Measurements from ENCODE around the gene APOBEC3A. TPM values are rescaled to one million over a fixed set of nuclear protein-coding genes. Genes with fewer than 3 reads are reported as not detected.
"Not testable (repeated sequence)": the region's sequence is repeated elsewhere in the genome, so short reads cannot be mapped to it uniquely, and the experiment has no call there.

Gene APOBEC3A
- total RNA-seq, 1 donor from 2014 or later: not detected

DNA sequence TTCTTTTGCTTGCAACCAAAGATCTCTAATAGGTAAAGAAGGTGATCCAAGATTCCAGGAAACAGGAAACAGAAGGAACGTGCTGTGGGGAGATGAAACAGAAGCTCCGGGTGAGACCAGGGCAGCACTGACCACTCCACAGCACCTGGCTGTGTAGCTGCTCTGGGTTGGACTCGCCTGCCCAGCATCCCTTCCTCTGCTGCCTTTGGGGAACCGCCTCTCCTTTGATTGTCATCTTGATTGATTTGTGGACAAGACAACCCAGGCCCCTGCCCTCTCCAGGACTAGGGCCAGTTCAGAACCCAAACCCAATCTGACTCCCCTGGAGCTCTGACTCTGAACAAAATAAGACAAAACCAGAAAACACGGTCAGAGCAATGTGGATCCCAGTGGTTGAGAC, 14.7 kb upstream of the APOBEC3A start:
- intact Hi-C loops (cut with micrococcal nuclease): no loop called here

- intact Hi-C loops (cut with micrococcal nuclease): no loop called here
Observed at GRCh38 chr22:38943201-38943600, 14.2 kb upstream of the APOBEC3A start.

DNA sequence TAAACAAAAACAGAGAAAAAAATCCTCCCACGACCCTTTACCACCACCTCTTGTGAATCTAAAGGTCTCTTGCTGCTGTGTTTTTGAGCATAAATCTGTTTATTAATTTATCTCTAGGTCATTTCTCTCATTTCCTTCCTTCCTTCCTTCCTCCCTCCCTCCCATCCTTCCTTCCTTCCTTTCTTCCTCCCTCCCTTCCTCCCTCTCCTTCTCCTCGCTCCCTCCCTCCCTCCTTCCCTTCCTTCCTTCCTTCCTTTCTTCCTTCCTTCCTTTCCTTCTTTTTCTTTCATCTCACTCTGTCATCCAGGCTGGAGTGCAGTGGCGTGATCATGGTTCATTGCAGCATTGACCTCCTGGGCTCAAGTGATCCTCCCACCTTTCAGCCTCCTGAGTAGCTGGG, 13.5 kb upstream of the APOBEC3A start:
- intact Hi-C loops (cut with micrococcal nuclease): no loop called here

GRCh38 chr22:38944653-38945052, 12.8 kb upstream of the APOBEC3A start:
- intact Hi-C loops (cut with micrococcal nuclease): no loop called here

DNA sequence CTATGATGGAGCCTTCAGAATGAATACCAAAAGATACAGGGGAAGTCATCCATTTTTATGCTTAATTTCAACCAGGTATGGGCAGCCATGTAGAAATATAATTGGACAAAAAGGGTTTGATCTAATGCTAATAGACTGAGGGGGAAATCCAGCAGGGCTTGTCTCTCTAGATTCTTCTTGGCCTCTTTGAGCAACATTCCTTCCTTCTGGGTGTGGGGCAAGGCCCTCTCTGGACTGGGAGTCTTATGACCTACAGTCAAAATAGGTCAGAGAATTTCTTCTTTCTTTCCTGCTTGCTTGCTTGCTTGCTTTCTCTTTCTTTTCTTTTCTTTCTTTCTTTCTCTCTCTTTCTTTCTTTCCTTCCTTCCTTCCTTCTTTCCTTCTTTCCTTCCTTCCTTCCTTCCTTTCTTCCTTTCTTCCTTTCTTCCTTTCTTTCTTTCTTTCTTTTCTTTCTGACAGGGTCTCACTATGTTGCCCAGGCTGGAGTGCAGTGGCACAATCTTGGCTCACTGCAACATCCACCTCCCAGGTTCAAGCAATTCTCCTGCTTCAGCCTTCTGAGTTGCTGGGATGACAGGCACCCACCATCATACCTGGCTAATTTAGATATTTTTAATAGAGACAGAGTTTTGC, 11.6 kb upstream of the APOBEC3A start:
- intact Hi-C loops (cut with micrococcal nuclease): not testable (repeated sequence)

GRCh38 chr22:38946771-38947170, 10.6 kb upstream of the APOBEC3A start:
- intact Hi-C loops (cut with micrococcal nuclease): no loop called here

DNA sequence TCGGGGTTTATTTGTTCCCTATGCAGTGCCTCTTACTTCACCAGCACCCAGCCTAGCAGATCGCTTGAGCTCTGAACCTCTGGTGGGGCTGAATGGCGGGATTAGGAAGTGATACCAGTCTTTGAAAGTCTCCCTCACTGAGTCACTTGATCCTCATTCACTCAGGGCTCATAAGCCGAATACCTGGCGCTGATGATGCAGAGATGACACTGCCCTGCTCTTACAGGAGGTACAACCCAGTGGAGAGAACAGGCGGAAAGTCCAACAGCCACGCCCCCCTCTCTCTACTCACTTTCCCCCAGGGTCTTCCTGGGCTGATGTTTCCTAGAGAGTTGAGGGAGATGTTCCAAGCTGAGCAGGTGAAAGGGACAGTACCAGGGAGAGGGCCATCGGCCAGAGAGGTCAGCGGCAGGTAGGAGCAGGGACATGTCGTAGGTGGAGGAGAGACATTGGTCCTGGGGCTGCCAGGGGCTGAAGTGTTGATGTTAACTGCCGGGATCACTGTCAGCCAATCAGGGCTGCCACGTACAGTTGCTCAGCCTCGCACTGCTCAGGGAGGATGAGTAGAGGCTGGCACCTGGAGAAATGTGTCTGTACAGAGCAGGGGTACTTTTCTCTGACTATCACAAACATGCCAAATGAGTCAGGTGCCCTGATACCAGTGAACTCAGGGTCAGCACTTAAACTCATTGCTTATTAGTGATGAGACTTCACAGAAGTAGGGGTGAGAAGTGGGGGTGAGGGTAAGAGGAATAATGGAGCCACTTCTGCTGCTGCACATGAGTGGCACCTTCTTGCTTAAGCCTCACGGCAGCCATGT, 9.9 kb upstream of the APOBEC3A start:
- intact Hi-C loops (cut with micrococcal nuclease): no loop called here

DNA sequence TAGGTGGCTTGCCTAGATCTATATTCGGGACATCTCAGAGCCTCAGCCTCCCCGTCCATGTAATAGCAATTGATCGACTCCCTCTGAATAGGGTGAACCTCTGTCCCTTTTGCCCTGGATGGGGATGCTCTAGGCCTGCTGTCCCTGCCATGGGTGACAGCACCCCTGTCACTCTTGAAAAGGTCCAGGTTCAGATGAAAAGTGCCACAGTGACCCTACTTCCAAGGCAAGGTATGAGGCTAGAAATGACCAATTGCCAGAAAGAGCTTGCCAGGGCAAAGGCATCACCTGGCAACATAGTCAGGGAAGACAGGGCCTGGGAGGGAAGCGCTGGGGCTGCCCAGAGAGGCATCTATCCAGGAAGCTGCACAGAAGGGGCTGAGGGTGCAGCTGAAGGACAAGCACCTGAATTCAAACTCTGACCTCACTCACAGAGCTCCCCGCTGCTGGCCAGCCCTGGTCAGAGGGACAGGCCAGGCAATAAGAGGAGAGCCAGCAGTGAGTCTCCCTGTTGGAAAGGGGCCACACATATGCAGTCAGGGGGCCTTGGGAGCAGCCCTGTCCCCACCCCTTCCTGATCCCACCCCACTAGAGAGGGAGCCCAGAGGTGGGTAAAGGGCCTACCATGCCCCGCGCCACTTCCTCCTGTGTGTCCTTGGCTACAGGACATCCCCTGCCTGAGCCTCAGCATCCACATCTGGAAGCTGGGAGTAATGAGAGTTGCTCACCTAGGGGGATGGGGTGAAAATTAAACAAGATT, 9.0 kb upstream of the APOBEC3A start:
- intact Hi-C loops (cut with micrococcal nuclease): no loop called here

- intact Hi-C loops (cut with micrococcal nuclease): loop anchor here (10.0 kb wide), 1 partner anchor 195 kb away; the partner anchor contains the start of gene SUN2
Observed at GRCh38 chr22:38949889-38950405, 7.5 kb upstream of the APOBEC3A start.

DNA sequence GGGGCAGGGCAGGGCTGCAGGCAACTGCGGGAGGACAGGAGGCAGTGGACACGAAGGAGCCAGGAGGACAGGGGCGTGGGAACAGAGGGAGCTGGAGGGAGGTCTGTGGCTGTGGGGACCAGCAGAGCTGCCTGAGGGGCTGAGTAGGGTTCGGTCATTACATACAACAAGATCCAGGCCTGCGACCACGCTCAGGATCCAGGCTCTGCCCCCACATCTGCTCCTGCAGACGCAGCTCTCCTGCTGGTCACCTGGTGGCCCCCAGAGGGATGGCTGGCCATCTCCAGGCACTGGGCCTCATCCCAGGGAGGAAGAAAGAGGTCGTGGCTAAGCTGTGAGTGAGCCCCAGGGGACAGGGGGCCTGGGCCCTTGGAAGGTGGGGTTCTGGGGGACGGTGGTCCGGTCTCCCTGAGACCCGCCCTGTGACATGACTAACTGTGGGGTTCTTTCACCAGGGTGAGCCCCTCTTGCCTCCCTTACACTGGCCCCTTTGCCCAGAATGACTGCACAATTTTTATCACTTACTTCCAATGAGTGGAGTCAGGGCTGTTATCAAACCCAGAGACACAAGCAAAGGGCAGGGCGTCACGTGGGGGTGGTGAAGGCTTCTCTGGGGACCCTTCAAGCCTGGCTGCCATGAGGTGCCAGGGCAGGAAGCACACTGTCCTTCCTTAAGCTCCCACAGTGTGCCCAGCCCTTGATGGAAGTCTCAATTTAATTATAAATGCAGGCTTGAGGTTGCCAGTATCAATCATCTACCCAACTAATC, 6.7 kb upstream of the APOBEC3A start:
- intact Hi-C loops (cut with micrococcal nuclease): loop anchor here (10.0 kb wide), 1 partner anchor 196 kb away; the partner anchor contains the start of gene SUN2

- intact Hi-C loops (cut with micrococcal nuclease): loop anchor here (10.0 kb wide), 1 partner anchor 197 kb away; the partner anchor contains the start of gene SUN2
Observed at GRCh38 chr22:38951734-38952133, 5.7 kb upstream of the APOBEC3A start.

DNA sequence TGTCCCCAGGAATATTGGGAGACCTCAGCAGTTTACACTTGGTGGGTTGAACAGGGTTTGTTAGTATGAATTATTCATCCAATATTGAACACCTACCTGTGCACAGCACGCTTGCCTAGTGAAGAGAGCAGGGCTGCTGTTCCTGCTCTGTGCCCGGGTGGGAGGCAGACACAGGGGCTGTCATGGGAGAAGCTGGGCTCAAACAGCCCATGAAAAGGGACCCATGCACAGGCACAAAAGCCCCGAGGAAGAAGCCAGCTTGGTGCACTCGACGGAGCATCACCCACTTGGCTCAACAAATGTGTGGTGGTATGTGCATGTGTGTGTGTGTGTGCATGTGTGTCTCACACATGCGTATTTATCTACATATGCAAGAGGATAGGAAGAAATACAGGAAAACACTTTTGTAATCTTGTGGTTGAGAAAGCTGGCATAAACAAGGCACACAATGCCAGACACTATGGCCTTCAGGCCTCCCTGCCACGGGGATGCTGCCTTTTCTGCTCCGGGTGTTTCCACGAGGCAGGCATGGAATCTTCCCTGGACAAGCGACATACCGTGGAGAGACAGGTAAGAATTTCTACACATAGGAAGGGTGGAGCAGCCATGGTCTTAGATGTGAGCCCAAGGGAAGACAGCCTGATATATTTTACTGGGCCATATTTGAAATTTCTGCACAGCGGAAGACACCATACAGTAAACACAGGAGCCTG, 5.0 kb upstream of the APOBEC3A start:
- intact Hi-C loops (cut with micrococcal nuclease): loop anchor here (10.0 kb wide), 1 partner anchor 198 kb away; the partner anchor contains the start of gene SUN2

- intact Hi-C loops (cut with micrococcal nuclease): loop anchor here (10.0 kb wide), 1 partner anchor 198 kb away; the partner anchor contains the start of gene SUN2
Observed at GRCh38 chr22:38953091-38953490, 4.3 kb upstream of the APOBEC3A start.

DNA sequence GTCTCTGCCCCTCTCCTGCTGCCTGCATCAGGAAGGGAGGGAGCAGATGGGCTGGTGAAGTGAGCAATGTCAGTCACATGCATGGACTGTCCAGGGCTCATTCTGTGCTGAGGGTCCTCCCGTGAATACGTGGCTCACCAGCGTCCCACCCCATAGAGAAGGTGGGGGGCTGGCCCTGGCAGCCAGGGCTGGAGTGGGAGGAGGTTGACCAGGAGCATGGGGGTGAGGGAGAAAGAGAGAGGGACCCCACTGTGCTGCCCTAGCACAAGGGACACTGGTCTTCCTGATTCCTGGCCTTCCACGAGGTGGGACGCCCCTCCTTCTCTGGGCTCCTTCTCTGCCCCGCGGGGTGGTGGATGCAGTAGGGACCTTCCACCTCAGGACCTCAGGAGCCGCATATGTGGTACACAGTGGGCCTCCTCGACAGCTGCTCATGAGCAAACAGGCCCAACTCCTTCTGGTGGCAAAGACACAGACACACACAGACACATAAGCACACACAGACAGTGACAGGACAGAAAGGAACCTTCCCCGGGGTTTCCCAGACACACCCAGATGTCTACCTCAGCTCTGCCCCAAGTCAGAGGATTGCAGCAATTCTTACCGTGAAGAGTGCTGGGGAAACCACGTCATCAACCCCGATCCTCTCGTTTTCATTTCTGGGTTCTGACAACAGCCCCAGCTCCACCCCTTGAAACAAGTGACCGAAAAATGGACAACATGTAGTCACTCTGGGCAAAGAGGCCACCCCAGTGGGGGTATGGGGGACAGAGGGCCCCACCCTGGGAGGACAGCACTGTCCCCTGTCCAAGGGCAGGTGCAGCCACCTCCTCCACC, 3.6 kb upstream of the APOBEC3A start:
- intact Hi-C loops (cut with micrococcal nuclease): loop anchor here (1.0 to 10.0 kb wide), 5 partner anchors 12 to 248 kb away; partner anchors contain the start of genes GTPBP1 and SUN2

- intact Hi-C loops (cut with micrococcal nuclease): loop anchor here (1.0 to 10.0 kb wide), 5 partner anchors 13 to 249 kb away; partner anchors contain the start of genes GTPBP1 and SUN2
Observed at GRCh38 chr22:38954414-38955043, 2.9 kb upstream of the APOBEC3A start.

- intact Hi-C loops (cut with micrococcal nuclease): loop anchor here (10.0 kb wide), 1 partner anchor 201 kb away; the partner anchor contains the start of gene SUN2
Observed at GRCh38 chr22:38955250-38955905, 2.0 kb upstream of the APOBEC3A start.

- intact Hi-C loops (cut with micrococcal nuclease): loop anchor here (10.0 kb wide), 1 partner anchor 201 kb away; the partner anchor contains the start of gene SUN2
Observed at GRCh38 chr22:38955926-38956325, 1.5 kb upstream of the APOBEC3A start.

- intact Hi-C loops (cut with micrococcal nuclease): loop anchor here (10.0 kb wide), 1 partner anchor 202 kb away; the partner anchor contains the start of gene SUN2
Observed at GRCh38 chr22:38956551-38956950, 858 bp upstream of the APOBEC3A start.

Data from T-helper 1 cell treated with Interleukin-12 subunit alpha and Interleukin-12 subunit beta and Interleukin-4 antibody, amounts not matched to agents 30 ng/mL and 1 ng/mL, for 36 hours (primary cell).